Ovary (tissue), 9 donors: Measurements from ENCODE around the gene TMA7B. TPM values are rescaled to one million over a fixed set of nuclear protein-coding genes. Genes with fewer than 3 reads are reported as not detected.
A peak's percentile ranks its signal among the peaks of the same experiment; 100 is the strongest.
"Not testable (repeated sequence)": the region's sequence is repeated elsewhere in the genome, so short reads cannot be mapped to it uniquely, and the experiment has no call there.

ENCODE experiments used
- DNase-seq, 5 donors: peaks; one replicate each; pipeline ENCODE4 v3.0.0-alpha.2; 2019 to 2020
- H3K27ac ChIP-seq, 2 donors: fragments of 200-600 bp; one replicate each; pipeline versions ENCODE4 v1.5.1 to v1.8.0; 2019 to 2022
- H3K27me3 ChIP-seq: fragments of 200-600 bp; one replicate; pipeline ENCODE4 v1.8.0; 2022
- H3K36me3 ChIP-seq: fragments of 200-600 bp; sonication (generic); one replicate; pipeline ENCODE4 v1.5.1; 2019
- H3K4me1 ChIP-seq: one replicate; pipeline ENCODE4 v1.8.1; 2013; ENCODE audit warnings: mild to moderate bottlenecking, moderate library complexity; ENCODE audit not compliant: insufficient read depth
- H3K4me3 ChIP-seq: fragments of 200-600 bp; sonication (generic); one replicate; pipeline ENCODE4 v1.5.1; 2017
- H3K9me3 ChIP-seq, 2 donors: fragments of 200-600 bp in 1 of 2; sonication (generic) in 1 of 2; one replicate each; pipeline versions ENCODE4 v1.5.1 to v1.8.1; 2013 to 2019; ENCODE audit warnings: mild to moderate bottlenecking in 1 of 2, moderate library complexity in 1 of 2
- CTCF ChIP-seq, 3 donors: fragments of 450-650 bp in 2 of 3; fragments of 200-600 bp in 1 of 3; IDR thresholded peaks; one replicate each; pipeline versions ENCODE4 v1.5.1 to v1.8.0; 2016 to 2022; ENCODE audit warnings: antibody characterized with exemption in 3 of 3, mild to moderate bottlenecking in 1 of 3
- EP300 ChIP-seq: sonication (generic); formaldehyde crosslinking; IDR thresholded peaks from one replicate; pipeline ENCODE4 v1.6.1; 2017; ENCODE audit warnings: antibody characterized with exemption
- POLR2A ChIP-seq: fragments of 450-650 bp; IDR thresholded peaks from one replicate; pipeline ENCODE4 v1.6.1; 2017; ENCODE audit warnings: antibody characterized with exemption, mild to moderate bottlenecking, moderate library complexity
- WGBS, 3 donors: extraction: QIAGEN DNeasy Blood & Tissue Kit in 1 of 3; methylation state at CpG; one replicate each; pipeline versions ENCODE4 v1.1.5 to v1.1.7; 2013 to 2017; 5-methylcytosine and 5-hydroxymethylcytosine counted together
- intact Hi-C, 4 donors: fragments of 100-400 bp; cut with DNase I; formaldehyde crosslinking; loops; one replicate each; pipeline versions ENCODE4 v1.11.0 to v1.15.1; 2022 to 2023
- polyA plus RNA-seq, 2 donors: library from polyadenylated mRNA; stranded (reverse); fragments of 200-250 nt in 1 of 2; fragments of 350-450 nt in 1 of 2; fragmentation: Illumina TruSeq in 1 of 2; extraction: RNeasy Lipid Tissue Mini Kit (QIAGEN cat#74804) in 1 of 2; gene quantifications; one replicate each; pipeline ENCODE4 v1.2.3, GENCODE V29; 2013 to 2014
- total RNA-seq, 7 donors: library from RNA; depleted of rRNA in 2 of 7; stranded (reverse); fragments of >200 nt in 2 of 7; fragmentation: NEBNext Ultra II Directional in 3 of 7; extraction: Animal tissue kit (Norgen Biotek cat#: 25700) in 3 of 7; gene quantifications; one replicate each; pipeline versions ENCODE4 v1.1.0 to v1.2.4, GENCODE V29; 2016 to 2023
- donor health status: DM: no; HTN: no; CAD: no; lungs with moderate emphysema.
- donor health status: DM: no; HTN: no; CAD: no.
- donor health status: Bipolar disorder and iron deficiency.
- donor health status: DM: yes; HTN: yes; CAD: no.
- donor health status: DM: no; HTN: no; CAD: no.
- donor health status: DM: yes; HTN: yes; CAD: no.

TMA7B gene
- total and polyA plus RNA-seq, 9 donors, result not detected

- DNase-seq, result no peak
- no peaks in the 10 kb centered on the region for H3K4me1 ChIP-seq
Measured at GRCh38 chr22:39991159-39991860, 31.1 kb downstream of the TMA7B start.

GRCh38 chr22:39992088-39992826, 32.1 kb downstream of the TMA7B start:
- Histone ChIP-seq H3K4me3 (no peak overlapping the region), H3K36me3 (no peaks in the 10 kb centered on the region), H3K27ac (no peak overlapping the region), H3K27me3 (no peaks in the 10 kb centered on the region), H3K9me3 (no peaks in the 10 kb centered on the region), H3K4me1 (no peaks in the 10 kb centered on the region)
- TF ChIP-seq POLR2A, result no peak
- intact Hi-C loops, result no loop called here
- no peak for DNase-seq
- 84 to 87% (median 85%) methylated on average over 5 of the region's 5 CpGs for WGBS, 3 donors

More at GRCh38 chr22:39991159-39991860, 31.1 kb downstream of the TMA7B start:
- no peaks in the 10 kb centered on the region for H3K9me3 ChIP-seq
- H3K4me3 ChIP-seq, result no peak overlapping the region
- 87 to 89% (median 88%) methylated on average over 9 of the region's 9 CpGs for WGBS, 3 donors
- no peak overlapping the region for H3K27ac ChIP-seq
- intact Hi-C loops, result no loop called here
- no peaks in the 10 kb centered on the region for H3K36me3 ChIP-seq
- no peaks in the 10 kb centered on the region for H3K27me3 ChIP-seq
- TF ChIP-seq POLR2A (no peak), EP300 (no peak), CTCF (IDR thresholded peaks at IDR 0.05) (no peak)

- H3K27ac ChIP-seq, H3K27me3 ChIP-seq, H3K9me3 ChIP-seq, DNase-seq, H3K4me1 ChIP-seq, intact Hi-C loops, H3K4me3 ChIP-seq, H3K36me3 ChIP-seq: not testable (repeated sequence)
- 91 to 93% (median 91%) methylated on average over 7 of the region's 7 CpGs for whole genome bisulfite sequencing, 3 donors
Measured at GRCh38 chr22:39992894-39993293, 32.7 kb downstream of the TMA7B start.

- intact Hi-C loops, result no loop called here
- Histone ChIP-seq H3K36me3 (no peaks in the 10 kb centered on the region), H3K4me3 (no peak overlapping the region), H3K27ac (no peak overlapping the region), H3K9me3 (no peaks in the 10 kb centered on the region), H3K27me3 (no peaks in the 10 kb centered on the region), H3K4me1 (no peaks in the 10 kb centered on the region)
- TF ChIP-seq POLR2A (no peak), EP300 (no peak), CTCF (IDR thresholded peaks at IDR 0.05) (no peak)
- DNase-seq, result no peak
- 49 to 52% (median 51%) methylated on average over 18 to 20 of the region's 20 CpGs for WGBS, 3 donors
Measured at GRCh38 chr22:39994041-39994565, 33.9 kb downstream of the TMA7B start.

- Histone ChIP-seq H3K27me3 (no peaks in the 10 kb centered on the region), H3K4me3 (peak within 1 kb of the TSS; percentile 25), H3K36me3 (no peaks in the 10 kb centered on the region), H3K27ac (no peak within 1 kb of the TSS), H3K4me1 (no peaks in the 10 kb centered on the region), H3K9me3 (no peaks in the 10 kb centered on the region)
- TF ChIP-seq EP300 (no peak), CTCF (IDR thresholded peaks at IDR 0.05) (no peak), POLR2A (no peak)
- peak in 3 of 5 donors; percentile 21 to 59 (median 30) for DNase-seq
- 5 to 16% (median 7%) methylated on average over 26 to 115 of the region's 115 CpGs for WGBS, 3 donors
- intact Hi-C loops, result no loop called here
Measured at GRCh38 chr22:39994566-39995392, 34.6 kb downstream of the TMA7B start, which contains the start of gene FAM83F. TSS of gene FAM83F (plus strand) at chr22:39994954. CDS start at chr22:39995043, 89 bp downstream.
